Measurements from ENCODE around the gene ATG101.
"Not testable (repeated sequence)": the region's sequence is repeated elsewhere in the genome, so short reads cannot be mapped to it uniquely, and the experiment has no call there.

ATG101 gene

GRCh38 chr12:52093346-52093745 lies 23.6 kb downstream of the ATG101 start:
- in situ Hi-C loops (cut with MboI; ENCODE audit: low sequenced_read_pairs) = no loop called here

GRCh38 chr12:52096332-52097044 lies 26.7 kb downstream of the ATG101 start:
- in situ Hi-C loops (cut with MboI; ENCODE audit: low sequenced_read_pairs) = no loop called here

GRCh38 chr12:52097045-52097666 lies 27.4 kb downstream of the ATG101 start:
- in situ Hi-C loops (cut with MboI; ENCODE audit: low sequenced_read_pairs) = no loop called here

GRCh38 chr12:52104431-52105089 lies 34.8 kb downstream of the ATG101 start:
- in situ Hi-C loops (cut with MboI; ENCODE audit: low sequenced_read_pairs) = not testable (repeated sequence)

- in situ Hi-C loops (cut with MboI; ENCODE audit: low sequenced_read_pairs) = not testable (repeated sequence)
Observed at GRCh38 chr12:52116222-52117125, 46.7 kb downstream of the ATG101 start.

- in situ Hi-C loops (cut with MboI; ENCODE audit: low sequenced_read_pairs) = not testable (repeated sequence)
Observed at GRCh38 chr12:52117806-52118475, 48.2 kb downstream of the ATG101 start.

- in situ Hi-C loops (cut with MboI; ENCODE audit: low sequenced_read_pairs) = no loop called here
Observed at GRCh38 chr12:52119398-52120254, 49.8 kb downstream of the ATG101 start.

- in situ Hi-C loops (cut with MboI; ENCODE audit: low sequenced_read_pairs) = no loop called here
Observed at GRCh38 chr12:52120951-52121823, 51.4 kb downstream of the ATG101 start.

GRCh38 chr12:52121824-52122539 lies 52.2 kb downstream of the ATG101 start:
- in situ Hi-C loops (cut with MboI; ENCODE audit: low sequenced_read_pairs) = no loop called here

GRCh38 chr12:52122540-52122871 lies 52.7 kb downstream of the ATG101 start:
- in situ Hi-C loops (cut with MboI; ENCODE audit: low sequenced_read_pairs) = no loop called here

GRCh38 chr12:52122904-52123303 lies 53.1 kb downstream of the ATG101 start:
- in situ Hi-C loops (cut with MboI; ENCODE audit: low sequenced_read_pairs) = no loop called here

GRCh38 chr12:52123487-52124186 lies 53.9 kb downstream of the ATG101 start:
- in situ Hi-C loops (cut with MboI; ENCODE audit: low sequenced_read_pairs) = no loop called here

- in situ Hi-C loops (cut with MboI; ENCODE audit: low sequenced_read_pairs) = loop anchor here (25.0 kb wide), 1 partner anchor 412 kb away; no protein-coding TSS in a partner anchor
Observed at GRCh38 chr12:52125476-52125900, 55.7 kb downstream of the ATG101 start.

GRCh38 chr12:52126050-52126604 lies 56.3 kb downstream of the ATG101 start:
- in situ Hi-C loops (cut with MboI; ENCODE audit: low sequenced_read_pairs) = loop anchor here (25.0 kb wide), 1 partner anchor 411 kb away; no protein-coding TSS in a partner anchor

Data from HL-60/S4 (cell line).